Measurements from ENCODE around the gene ALDH2.

The ALDH2 gene

DNA sequence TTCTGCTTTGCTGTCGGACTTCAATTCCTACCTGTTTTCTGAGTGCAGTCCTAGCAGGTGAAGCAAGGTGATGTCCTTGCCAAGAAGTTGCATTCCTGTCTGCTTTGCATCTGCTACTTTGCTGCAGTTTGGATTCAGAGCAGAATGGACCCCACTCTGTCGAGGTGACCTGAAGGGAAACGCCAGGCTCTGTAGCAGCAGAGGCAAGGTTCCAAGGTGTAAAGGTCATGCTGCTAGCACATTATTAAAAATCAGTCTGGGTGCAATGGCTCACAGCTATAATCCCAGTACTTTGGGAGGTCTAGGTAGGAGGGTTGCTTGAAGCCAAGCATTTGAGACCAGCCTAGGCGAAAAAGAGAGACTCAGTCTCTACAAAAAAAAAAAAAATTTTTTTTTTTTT, 17.3 kb upstream of the ALDH2 start:
- no peak overlapping the region for H3K4me3 ChIP-seq (ENCODE audit: low read depth, low read length)
- TF ChIP-seq, protein P1, sequence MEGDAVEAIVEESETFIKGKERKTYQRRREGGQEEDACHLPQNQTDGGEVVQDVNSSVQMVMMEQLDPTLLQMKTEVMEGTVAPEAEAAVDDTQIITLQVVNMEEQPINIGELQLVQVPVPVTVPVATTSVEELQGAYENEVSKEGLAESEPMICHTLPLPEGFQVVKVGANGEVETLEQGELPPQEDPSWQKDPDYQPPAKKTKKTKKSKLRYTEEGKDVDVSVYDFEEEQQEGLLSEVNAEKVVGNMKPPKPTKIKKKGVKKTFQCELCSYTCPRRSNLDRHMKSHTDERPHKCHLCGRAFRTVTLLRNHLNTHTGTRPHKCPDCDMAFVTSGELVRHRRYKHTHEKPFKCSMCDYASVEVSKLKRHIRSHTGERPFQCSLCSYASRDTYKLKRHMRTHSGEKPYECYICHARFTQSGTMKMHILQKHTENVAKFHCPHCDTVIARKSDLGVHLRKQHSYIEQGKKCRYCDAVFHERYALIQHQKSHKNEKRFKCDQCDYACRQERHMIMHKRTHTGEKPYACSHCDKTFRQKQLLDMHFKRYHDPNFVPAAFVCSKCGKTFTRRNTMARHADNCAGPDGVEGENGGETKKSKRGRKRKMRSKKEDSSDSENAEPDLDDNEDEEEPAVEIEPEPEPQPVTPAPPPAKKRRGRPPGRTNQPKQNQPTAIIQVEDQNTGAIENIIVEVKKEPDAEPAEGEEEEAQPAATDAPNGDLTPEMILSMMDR (conservative IDR thresholded peaks at IDR 0.05; ENCODE audit: low read depth, low read length), result no peak
- DNase-seq (ENCODE audit: low read depth), result no peak

DNA sequence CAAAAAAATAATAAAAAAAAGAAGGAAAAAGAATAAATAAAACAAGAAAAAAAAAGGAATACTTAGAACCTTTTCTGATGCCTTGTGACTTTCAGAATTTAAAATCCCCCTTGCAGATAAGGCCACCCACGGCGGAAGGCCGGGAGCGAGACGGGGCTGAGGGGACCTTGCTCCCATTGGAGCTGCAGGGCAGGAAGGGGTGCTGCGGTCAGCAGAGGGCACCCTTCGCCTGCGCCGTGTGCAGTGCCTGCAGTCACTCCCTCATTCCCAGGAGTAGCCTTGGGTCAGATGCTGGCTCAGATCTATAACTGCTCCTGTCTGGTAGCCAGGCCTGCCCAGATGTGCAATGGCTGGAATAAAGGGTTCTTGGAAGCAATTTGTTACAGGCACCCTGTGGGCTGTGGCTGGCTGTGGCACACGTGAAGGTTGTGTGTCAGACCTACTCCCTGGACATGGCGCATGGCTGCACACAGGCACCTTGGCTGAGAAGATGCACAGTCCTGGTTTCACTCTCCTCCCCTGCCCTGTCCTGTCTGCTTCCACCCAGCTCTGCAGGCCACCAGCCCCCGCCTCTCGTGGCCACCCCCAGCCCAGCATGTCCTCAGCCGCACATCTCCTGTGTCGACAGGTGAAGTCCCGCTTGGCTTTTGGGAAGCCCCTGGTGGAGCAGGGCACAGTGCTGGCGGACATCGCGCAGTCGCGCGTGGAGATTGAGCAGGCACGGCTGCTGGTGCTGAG, 13.4 kb upstream of the ALDH2 start:
- peak; percentile 74 for DNase-seq (ENCODE audit: low read depth)

DNA sequence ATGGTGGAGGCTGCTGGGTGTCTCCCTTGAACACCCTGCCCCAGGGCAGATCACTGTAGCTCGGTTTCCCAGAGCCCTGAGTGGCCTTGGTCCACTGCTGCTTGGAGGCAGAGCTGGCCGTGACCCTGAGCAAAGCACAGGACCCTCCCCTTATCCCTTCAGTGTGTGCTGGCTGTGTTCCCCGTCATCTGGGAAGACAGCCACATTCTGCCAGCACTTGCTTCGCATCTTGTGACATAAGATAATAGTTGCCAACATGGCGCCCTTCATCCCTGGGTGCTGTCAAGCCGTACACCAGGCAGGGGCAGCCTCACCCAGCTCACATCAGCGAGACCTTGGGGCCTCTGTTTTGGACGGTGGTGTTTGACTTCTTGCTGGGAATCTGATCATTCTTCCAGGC, 12.1 kb upstream of the ALDH2 start:
- no peak for DNase-seq (ENCODE audit: low read depth)
- no peak overlapping the region for H3K4me3 ChIP-seq (ENCODE audit: low read depth, low read length)
- TF ChIP-seq, protein P1 (conservative IDR thresholded peaks at IDR 0.05; ENCODE audit: low read depth, low read length), result no peak

More for the DNA sequence above, 13.4 kb upstream of the ALDH2 start:
- no peak overlapping the region for H3K4me3 ChIP-seq (ENCODE audit: low read depth, low read length)
- TF ChIP-seq, protein P1 (conservative IDR thresholded peaks at IDR 0.05; ENCODE audit: low read depth, low read length), result peak; percentile 84

GRCh38 chr12:111756196-111756595, 10.5 kb upstream of the ALDH2 start:
- no peak overlapping the region for H3K4me3 ChIP-seq (ENCODE audit: low read depth, low read length)
- TF ChIP-seq, protein P1 (conservative IDR thresholded peaks at IDR 0.05; ENCODE audit: low read depth, low read length), result no peak
- DNase-seq (ENCODE audit: low read depth), result no peak

DNA sequence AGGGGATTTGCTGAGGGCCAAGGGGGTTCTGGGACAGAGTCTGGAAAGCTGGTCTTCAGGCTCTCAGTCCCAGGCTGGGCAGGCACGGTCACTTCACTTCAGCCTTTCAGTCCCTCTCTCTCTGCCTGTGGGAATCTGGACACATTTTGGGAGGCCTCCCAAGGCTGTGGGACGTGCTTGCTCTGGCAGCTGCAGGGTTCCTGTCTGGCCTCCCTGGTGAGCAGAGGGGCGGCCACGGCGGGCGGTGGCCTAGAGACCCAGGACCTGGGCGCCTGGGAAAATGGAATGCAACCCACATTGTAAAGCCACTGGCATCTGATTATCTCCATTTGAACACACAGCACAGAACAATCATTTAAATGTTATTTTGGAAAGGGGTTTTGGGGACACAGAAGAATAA, 10.1 kb upstream of the ALDH2 start:
- TF ChIP-seq, protein P1 (conservative IDR thresholded peaks at IDR 0.05; ENCODE audit: low read depth, low read length), result no peak
- no peak for DNase-seq (ENCODE audit: low read depth)
- no peak overlapping the region for H3K4me3 ChIP-seq (ENCODE audit: low read depth, low read length)

DNA sequence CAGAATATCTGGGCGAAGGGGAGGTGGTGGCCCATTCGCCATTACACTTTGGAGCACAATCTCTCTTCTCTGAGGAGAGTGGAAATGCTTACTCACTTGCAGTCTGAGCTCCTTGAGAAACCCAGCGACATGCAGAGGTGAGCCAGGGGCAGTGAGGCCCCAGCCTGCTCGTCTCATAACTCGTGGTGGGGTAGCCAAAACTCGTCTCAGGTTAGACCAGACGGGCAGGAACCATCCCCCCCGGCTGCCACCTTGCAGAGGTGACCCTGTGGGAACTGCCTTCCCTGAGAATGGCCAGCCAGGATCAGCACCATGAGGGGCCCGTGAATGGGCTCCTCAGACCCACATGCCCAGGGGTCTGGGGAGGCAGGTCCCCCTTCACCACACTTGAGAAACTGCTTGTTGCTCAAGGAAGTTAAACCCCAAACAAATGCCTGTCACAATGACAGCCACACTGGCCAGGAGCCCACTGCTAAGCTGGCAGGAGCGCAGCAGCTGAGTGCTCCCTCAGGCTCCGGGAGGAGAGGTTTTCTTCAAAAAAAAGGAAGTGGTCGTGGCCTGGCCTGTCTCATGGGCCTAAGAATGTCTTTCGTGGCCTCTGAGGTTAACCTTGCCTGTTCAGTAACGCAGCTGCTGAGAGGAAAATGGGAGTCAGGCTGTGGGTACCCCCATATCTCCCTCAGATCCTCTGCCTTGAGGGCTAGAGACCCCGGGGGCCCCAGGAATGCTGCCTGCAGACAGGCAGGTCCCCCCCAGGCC, 9.2 kb upstream of the ALDH2 start:
- DNase-seq (ENCODE audit: low read depth), result peak; percentile 86
- TF ChIP-seq, protein P1 (conservative IDR thresholded peaks at IDR 0.05; ENCODE audit: low read depth, low read length), result no peak
- H3K4me3 ChIP-seq (ENCODE audit: low read depth, low read length), result no peak overlapping the region

All from choroid plexus epithelial cell (primary cell).